ENCODE data around the gene CDHR3. TPM values are rescaled to one million over a fixed set of nuclear protein-coding genes. Genes with fewer than 3 reads are reported as not detected.

CDHR3 gene
- total RNA-seq, 1 donor from 2014 or later: 10.6 TPM

DNA sequence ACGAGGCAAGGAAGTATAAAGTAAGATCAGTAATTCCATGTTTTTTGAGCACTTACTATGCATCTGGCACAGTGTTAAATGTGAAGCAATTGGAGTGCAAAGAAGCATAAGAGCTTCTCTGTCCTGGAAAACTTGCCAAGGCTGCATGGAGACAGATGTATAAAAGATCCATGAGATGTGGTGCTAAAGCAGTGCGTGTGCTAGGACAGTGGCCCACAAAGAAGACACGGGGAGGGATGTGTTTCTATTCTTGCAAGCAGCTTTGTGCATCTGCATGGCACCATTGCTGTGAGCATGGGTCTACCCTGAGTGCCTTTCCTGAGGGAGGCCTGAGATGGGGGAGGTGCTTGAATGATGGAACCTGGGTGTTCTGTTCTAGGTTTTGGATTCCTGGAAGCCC is 5.1 kb upstream of the CDHR3 start:
- no peaks in the 10 kb centered on the region for H3K36me3 Mint-ChIP-seq (ENCODE audit: low read depth, unreplicated experiment)
- H3K27ac Mint-ChIP-seq (ENCODE audit: unreplicated experiment): no peak overlapping the region
- H3K9me3 Mint-ChIP-seq (ENCODE audit: unreplicated experiment): no peaks in the 10 kb centered on the region
- DNase-seq (ENCODE audit: low spot score): no peak
- H3K4me1 Mint-ChIP-seq (ENCODE audit: unreplicated experiment): no peaks in the 10 kb centered on the region
- H3K4me3 Mint-ChIP-seq (ENCODE audit: unreplicated experiment): no peak overlapping the region
- H3K27me3 Mint-ChIP-seq (ENCODE audit: unreplicated experiment): peaks cover 6% of the 10 kb centered on the region
- TF ChIP-seq, protein P1, sequence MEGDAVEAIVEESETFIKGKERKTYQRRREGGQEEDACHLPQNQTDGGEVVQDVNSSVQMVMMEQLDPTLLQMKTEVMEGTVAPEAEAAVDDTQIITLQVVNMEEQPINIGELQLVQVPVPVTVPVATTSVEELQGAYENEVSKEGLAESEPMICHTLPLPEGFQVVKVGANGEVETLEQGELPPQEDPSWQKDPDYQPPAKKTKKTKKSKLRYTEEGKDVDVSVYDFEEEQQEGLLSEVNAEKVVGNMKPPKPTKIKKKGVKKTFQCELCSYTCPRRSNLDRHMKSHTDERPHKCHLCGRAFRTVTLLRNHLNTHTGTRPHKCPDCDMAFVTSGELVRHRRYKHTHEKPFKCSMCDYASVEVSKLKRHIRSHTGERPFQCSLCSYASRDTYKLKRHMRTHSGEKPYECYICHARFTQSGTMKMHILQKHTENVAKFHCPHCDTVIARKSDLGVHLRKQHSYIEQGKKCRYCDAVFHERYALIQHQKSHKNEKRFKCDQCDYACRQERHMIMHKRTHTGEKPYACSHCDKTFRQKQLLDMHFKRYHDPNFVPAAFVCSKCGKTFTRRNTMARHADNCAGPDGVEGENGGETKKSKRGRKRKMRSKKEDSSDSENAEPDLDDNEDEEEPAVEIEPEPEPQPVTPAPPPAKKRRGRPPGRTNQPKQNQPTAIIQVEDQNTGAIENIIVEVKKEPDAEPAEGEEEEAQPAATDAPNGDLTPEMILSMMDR (IDR thresholded peaks at IDR 0.05; ENCODE audit: unreplicated experiment): no peak

DNA sequence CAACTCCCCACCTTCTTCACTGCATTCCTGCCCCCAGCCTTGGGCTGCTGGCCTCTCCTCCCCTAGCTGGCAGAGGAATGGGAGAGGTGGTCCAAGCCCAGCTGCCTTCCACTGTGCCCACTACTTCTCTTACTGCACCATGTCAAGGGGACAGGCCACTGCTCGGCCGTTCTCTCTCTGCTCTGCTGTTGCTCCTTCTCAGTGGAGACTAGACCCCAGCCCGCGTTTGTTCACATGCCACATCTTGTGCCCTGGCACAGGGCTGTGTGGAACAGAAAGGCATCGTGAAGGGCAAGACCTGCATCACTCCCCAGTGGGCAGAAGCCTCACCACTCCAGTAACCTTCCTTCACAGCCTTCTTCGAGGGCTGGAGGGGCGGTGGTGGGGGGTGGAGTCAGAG is 711 bp upstream of the CDHR3 start:
- Mint-ChIP-seq H3K36me3 (ENCODE audit: low read depth, unreplicated experiment) (no peaks in the 10 kb centered on the region), H3K4me1 (ENCODE audit: unreplicated experiment) (no peaks in the 10 kb centered on the region), H3K9me3 (ENCODE audit: unreplicated experiment) (no peaks in the 10 kb centered on the region), H3K27ac (ENCODE audit: unreplicated experiment) (no peak overlapping the region), H3K27me3 (ENCODE audit: unreplicated experiment) (no peaks in the 10 kb centered on the region), H3K4me3 (ENCODE audit: unreplicated experiment) (no peak overlapping the region)
- TF ChIP-seq, protein P1 (IDR thresholded peaks at IDR 0.05; ENCODE audit: unreplicated experiment): no peak
- DNase-seq (ENCODE audit: low spot score): no peak

DNA sequence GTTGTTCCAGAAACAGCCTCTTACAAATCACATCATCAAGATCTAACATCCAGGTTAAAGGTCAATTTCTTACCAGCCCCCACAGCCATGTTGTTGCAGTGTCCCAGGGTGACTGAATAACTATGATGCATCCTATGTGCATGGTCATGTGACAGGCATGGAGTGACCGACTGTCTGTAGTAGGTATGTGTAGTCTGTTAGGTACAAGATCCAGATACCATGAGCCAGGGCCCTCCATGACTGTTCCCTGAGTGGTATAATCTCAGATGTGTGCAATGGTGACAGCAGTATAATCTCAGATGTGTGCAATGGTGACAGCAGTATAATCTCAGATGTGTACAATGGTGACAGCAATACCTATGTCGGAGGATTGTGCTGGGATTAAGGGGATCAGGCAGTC is 8.8 kb downstream of the CDHR3 start:
- TF ChIP-seq, protein P1 (IDR thresholded peaks at IDR 0.05; ENCODE audit: unreplicated experiment): no peak

DNA sequence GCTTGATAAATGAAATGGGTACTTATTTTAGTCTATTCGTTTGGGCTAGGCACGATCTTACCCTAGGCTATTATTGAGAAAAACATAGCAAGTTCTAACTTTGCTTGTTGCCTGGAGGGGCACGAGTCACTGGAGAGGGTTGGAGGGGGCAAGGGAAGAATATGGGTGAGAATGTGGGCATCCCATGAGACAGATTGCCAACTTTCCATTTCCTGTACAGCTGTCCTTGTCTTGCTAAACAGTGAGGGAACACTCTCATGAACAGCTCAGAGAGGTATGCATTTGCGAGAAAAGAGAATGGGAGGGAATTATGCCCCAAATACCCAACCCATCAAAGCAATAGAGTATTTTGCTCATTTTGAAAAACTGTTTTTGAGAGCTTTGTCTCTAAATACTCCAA is 9.2 kb downstream of the CDHR3 start:
- no peaks in the 10 kb centered on the region for H3K27me3 Mint-ChIP-seq (ENCODE audit: unreplicated experiment)
- TF ChIP-seq, protein P1 (IDR thresholded peaks at IDR 0.05; ENCODE audit: unreplicated experiment): no peak
- H3K4me3 Mint-ChIP-seq (ENCODE audit: unreplicated experiment): no peak overlapping the region
- DNase-seq (ENCODE audit: low spot score): no peak
- peaks cover 11% of the 10 kb centered on the region for H3K4me1 Mint-ChIP-seq (ENCODE audit: unreplicated experiment)
- H3K27ac Mint-ChIP-seq (ENCODE audit: unreplicated experiment): no peak overlapping the region
- no peaks in the 10 kb centered on the region for H3K36me3 Mint-ChIP-seq (ENCODE audit: low read depth, unreplicated experiment)
- H3K9me3 Mint-ChIP-seq (ENCODE audit: unreplicated experiment): no peaks in the 10 kb centered on the region

More for the DNA sequence above, 8.8 kb downstream of the CDHR3 start:
- Mint-ChIP-seq H3K27me3 (ENCODE audit: unreplicated experiment) (no peaks in the 10 kb centered on the region), H3K27ac (ENCODE audit: unreplicated experiment) (no peak overlapping the region), H3K9me3 (ENCODE audit: unreplicated experiment) (no peaks in the 10 kb centered on the region), H3K36me3 (ENCODE audit: low read depth, unreplicated experiment) (no peaks in the 10 kb centered on the region), H3K4me3 (ENCODE audit: unreplicated experiment) (no peak overlapping the region), H3K4me1 (ENCODE audit: unreplicated experiment) (peaks cover 11% of the 10 kb centered on the region)
- DNase-seq (ENCODE audit: low spot score): no peak

DNA sequence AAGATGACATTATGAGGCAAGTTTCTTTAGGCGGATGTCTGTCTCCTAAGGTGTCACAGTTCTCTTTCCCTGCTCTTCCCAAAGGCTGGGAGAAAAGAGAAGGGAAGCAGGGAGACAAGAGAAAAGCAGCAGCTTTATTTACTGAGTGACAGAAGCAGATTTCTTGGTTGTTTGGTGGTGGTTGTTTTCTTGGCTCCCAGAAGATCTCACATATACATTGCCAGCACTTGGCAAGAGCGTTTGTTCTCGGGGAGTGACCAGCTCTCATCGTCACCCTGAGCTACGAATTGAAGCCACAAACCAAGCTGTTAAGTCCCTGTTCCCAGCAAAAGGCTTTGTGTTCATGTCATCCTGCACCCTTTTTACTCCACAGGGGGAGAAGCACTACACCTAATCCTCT is 11.4 kb downstream of the CDHR3 start:
- Mint-ChIP-seq H3K4me1 (ENCODE audit: unreplicated experiment) (peaks cover 11% of the 10 kb centered on the region), H3K4me3 (ENCODE audit: unreplicated experiment) (no peak overlapping the region), H3K27ac (ENCODE audit: unreplicated experiment) (no peak overlapping the region), H3K36me3 (ENCODE audit: low read depth, unreplicated experiment) (no peaks in the 10 kb centered on the region), H3K27me3 (ENCODE audit: unreplicated experiment) (no peaks in the 10 kb centered on the region), H3K9me3 (ENCODE audit: unreplicated experiment) (no peaks in the 10 kb centered on the region)
- DNase-seq (ENCODE audit: low spot score): no peak
- TF ChIP-seq, protein P1 (IDR thresholded peaks at IDR 0.05; ENCODE audit: unreplicated experiment): no peak

Data from endothelial cell (in vitro differentiated cells).